Epithelial cell of proximal tubule (primary cell): ENCODE measurements around the gene SLC26A1. TPM values are rescaled to one million over a fixed set of nuclear protein-coding genes. Genes with fewer than 3 reads are reported as not detected.
"Not testable (repeated sequence)": the region's sequence is repeated elsewhere in the genome, so short reads cannot be mapped to it uniquely, and the experiment has no call there.

Experiments
- DNase-seq: peaks from one replicate; pipeline ENCODE4 v3.0.0-alpha.2; 2011; ENCODE audit warnings: low read depth
- H3K4me3 ChIP-seq: 2 replicates; pipeline ENCODE4 v1.5.1; 2011; ENCODE audit warnings: low read depth, mild to moderate bottlenecking, low read length
- total RNA-seq: library from RNA; depleted of rRNA; stranded (reverse); fragments of >200 nt; gene quantifications from 2 replicates; pipeline ENCODE4 v1.2.3, GENCODE V29; 2015
- TF ChIP-seq, protein P1 (sequence below): conservative IDR thresholded peaks from 2 replicates; pipeline ENCODE4 v1.5.1; 2012; ENCODE audit warnings: low read depth, mild to moderate bottlenecking, low read length

SLC26A1 gene
- total RNA-seq, 1 donor from 2014 or later: 0.35 TPM

- TF ChIP-seq, protein P1, sequence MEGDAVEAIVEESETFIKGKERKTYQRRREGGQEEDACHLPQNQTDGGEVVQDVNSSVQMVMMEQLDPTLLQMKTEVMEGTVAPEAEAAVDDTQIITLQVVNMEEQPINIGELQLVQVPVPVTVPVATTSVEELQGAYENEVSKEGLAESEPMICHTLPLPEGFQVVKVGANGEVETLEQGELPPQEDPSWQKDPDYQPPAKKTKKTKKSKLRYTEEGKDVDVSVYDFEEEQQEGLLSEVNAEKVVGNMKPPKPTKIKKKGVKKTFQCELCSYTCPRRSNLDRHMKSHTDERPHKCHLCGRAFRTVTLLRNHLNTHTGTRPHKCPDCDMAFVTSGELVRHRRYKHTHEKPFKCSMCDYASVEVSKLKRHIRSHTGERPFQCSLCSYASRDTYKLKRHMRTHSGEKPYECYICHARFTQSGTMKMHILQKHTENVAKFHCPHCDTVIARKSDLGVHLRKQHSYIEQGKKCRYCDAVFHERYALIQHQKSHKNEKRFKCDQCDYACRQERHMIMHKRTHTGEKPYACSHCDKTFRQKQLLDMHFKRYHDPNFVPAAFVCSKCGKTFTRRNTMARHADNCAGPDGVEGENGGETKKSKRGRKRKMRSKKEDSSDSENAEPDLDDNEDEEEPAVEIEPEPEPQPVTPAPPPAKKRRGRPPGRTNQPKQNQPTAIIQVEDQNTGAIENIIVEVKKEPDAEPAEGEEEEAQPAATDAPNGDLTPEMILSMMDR: no peak
- no peak overlapping the region for H3K4me3 ChIP-seq
- no peak for DNase-seq
Measured at GRCh38 chr4:1001561-1002130, 8.4 kb upstream of the SLC26A1 start.

GRCh38 chr4:1000686-1001260, 7.6 kb upstream of the SLC26A1 start:
- no peak overlapping the region for H3K4me3 ChIP-seq
- TF ChIP-seq, protein P1: no peak
- DNase-seq: no peak

GRCh38 chr4:999882-1000425, 6.8 kb upstream of the SLC26A1 start:
- H3K4me3 ChIP-seq: no peak overlapping the region
- no peak for DNase-seq
- TF ChIP-seq, protein P1: no peak

- DNase-seq, H3K4me3 ChIP-seq: not testable (repeated sequence)
Measured at GRCh38 chr4:999240-999863, 6.1 kb upstream of the SLC26A1 start.

- TF ChIP-seq, protein P1: no peak
- no peak for DNase-seq
- H3K4me3 ChIP-seq: no peak overlapping the region
Measured at GRCh38 chr4:998096-998691, 5.0 kb upstream of the SLC26A1 start.

DNA sequence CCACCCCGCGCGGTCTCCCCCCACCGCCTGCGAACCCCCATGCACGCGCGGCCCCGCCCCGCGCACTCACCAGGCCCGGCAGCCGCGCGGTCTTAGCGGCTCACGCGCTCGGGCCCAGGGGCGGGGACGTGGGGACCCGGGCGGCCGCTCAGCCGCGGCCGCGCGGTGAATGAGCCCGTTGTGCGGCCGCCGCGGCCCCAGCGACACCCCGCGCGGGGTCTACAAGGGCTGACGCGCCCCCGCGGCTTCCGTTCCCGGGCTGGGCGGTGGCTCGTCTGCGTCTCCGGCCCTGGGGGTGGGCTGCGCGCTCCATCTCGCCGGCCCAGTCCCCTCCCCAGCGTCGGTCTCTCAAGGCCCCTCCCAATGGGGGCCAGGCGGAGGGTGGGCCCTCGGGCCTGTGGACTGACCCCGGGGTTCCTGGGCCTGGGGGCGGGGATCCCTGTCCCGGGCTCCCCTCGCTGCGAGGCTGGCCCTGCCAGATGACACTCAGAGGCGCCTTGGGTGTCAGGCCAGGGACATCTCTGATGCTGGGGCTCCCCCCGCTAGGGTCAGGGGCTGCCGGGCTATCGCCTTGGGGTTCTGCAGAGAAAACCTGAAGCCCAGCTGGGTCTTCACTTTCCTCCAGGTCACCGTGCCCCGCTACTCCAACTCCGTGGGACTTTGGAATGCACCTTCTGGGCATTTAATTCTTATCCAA, 4.3 kb upstream of the SLC26A1 start:
- no peak for DNase-seq
- H3K4me3 ChIP-seq: peak overlapping the region; percentile 50
- TF ChIP-seq, protein P1: no peak

GRCh38 chr4:996997-997374, 3.8 kb upstream of the SLC26A1 start:
- TF ChIP-seq, protein P1: no peak
- DNase-seq: no peak
- peak overlapping the region; percentile 50 for H3K4me3 ChIP-seq
